GM18873 (cell line): ENCODE measurements around the gene SEZ6.

Experiments used
- ATAC-seq: cut with Tn5 transposase; IDR thresholded peaks from one replicate; pipeline ENCODE4 v1.9.1; 2021; ENCODE audit warnings: mild to moderate bottlenecking, moderate library complexity, moderate number of reproducible peaks; ENCODE audit not compliant: unreplicated experiment, low FRiP score

Gene SEZ6

GRCh38 chr17:28958820-28959455, 46.9 kb downstream of the SEZ6 start:
- no peak for ATAC-seq

GRCh38 chr17:28957992-28958355, 47.9 kb downstream of the SEZ6 start:
- ATAC-seq = no peak

DNA sequence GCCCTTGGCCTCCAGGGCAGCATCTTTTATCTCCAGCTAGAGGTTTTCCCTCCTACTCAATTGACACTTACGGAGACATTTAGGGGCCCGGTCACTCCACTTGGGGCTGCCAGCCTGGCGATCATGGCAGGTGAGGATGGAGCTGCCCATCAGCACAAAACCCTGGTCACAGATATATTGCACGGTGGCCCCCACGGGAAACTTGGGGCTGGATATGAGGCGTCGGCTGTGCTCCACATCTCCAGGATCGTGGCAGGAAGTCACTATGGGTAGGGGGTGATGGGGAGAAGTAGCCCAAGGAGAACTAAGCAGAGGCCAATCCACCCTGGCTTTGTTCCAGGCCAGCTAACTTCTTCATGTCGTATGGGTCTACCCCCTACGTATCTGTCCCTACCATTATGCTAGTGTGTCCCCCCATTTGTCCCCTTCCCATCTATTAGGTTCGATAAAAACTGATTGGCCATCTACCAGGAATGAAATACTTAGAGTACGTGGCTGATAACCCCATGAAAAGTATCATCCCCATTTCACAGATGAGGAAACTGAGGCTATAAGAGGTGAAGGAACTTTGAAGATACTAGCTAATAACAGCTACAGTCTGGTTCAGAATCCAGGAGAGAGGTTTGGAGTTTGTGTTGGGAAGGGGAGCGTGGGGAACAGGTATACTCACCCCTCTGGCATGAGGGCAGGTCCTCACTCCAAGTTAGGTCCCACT, 48.4 kb downstream of the SEZ6 start:
- no peak for ATAC-seq

GRCh38 chr17:28956861-28957260, 49.0 kb downstream of the SEZ6 start:
- ATAC-seq = no peak

DNA sequence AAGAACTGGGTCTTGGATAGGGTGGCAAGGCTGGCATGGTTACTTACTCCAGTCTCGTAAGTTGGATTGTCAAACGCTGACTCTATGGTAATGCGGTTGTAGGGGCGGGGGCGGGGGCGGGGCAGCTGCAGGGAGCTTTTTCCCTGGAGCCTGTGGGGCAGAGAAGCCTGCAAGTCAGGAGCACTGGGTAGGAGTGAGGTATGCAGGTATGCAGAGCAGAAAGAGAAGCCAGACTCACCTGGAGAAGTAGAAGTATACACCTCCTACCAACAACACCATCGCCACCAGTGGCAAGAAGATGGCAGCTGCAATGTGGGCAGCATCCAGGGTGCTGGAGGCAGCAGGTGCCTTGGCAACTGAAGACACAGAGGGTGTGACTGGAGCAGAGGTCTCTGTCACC, 49.7 kb downstream of the SEZ6 start:
- ATAC-seq = no peak

DNA sequence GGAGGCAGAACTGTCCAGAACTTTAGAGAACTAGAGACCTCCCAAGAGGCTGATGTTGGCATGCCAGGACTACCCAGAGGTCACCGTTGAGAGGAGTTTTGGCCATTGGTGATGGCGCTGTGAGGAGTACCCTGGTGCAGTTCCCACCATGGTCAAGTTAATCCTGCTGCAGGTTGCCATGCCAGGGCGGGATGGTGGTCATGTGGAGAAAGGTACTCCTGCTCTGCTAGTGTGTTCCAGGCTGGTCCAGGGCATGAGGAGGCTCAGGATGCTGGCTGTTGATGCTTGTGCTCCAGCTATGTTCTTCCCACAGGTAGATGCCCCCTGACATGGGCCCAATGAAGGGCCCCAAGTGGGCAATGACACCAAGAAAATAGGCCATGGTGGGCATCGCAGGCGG, 50.4 kb downstream of the SEZ6 start:
- no peak for ATAC-seq

DNA sequence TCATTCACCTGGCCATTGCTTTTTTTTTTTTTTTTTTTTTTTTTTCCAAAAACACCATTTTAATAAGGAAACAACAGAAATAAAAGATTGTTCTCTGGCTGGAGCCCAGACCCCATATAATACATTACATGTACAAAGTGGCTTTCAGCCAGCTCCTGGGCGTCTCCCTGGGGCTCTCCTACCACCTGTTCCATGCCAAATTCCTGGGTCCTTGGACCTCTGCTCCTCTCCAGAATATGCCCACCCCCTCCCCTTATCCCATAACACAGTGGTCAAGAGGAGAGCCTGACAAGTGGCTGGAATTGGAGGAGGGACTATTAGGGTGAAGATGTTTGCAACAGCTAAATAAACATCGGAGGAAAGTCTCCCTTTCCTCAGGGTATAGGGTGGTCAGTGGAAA, 50.9 kb downstream of the SEZ6 start:
- ATAC-seq = no peak

GRCh38 chr17:28953444-28954118, 52.3 kb downstream of the SEZ6 start:
- ATAC-seq = no peak

- peak; percentile 61 for ATAC-seq
These were observed 53.5 kb downstream of the SEZ6 start for GRCh38 chr17:28951991-28952975.

- peak; percentile 57 for ATAC-seq
These were observed 54.3 kb downstream of the SEZ6 start, which contains the start of gene PHF12 for GRCh38 chr17:28951428-28951990. Gene PHF12, minus strand, starts transcription at chr17:28951518. Its CDS starts 558 bp downstream, at chr17:28950960.

DNA sequence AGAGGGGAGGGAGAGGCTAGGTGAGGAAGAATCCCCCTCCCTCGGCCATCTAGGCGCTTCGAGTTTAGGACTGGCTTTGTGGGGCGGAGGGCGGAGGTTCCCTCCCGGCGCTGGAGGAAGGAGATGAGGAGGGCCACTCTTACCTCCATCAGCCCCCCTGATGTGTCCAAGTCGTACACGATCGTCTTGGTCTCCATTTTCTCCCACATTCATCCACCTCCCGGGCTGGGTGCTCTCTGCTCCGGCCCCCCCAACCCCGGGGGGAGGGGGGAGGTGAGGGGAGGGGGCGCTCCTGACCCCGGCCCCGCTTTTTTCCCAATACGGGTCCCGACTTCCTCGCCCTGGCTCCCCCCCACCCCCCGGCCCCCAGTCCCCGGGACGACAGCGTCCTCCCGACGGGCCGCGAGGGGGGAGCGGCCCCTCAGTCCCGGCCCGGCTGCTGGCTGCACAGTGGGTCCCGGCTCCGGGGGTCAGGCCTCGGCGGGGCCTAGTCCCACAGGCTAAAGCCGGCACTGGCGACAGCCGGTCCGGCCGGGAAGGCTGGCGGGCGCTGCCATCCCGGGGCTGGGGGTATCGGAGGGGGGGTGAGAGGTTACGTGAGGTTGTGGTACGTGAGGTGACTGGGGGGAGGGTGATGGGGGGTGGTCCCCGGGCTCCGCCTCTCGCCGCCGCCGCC, 54.9 kb downstream of the SEZ6 start:
- ATAC-seq = no peak

GRCh38 chr17:28950017-28950751, 55.6 kb downstream of the SEZ6 start:
- no peak for ATAC-seq

GRCh38 chr17:28949185-28950016, 56.4 kb downstream of the SEZ6 start:
- no peak for ATAC-seq

- ATAC-seq = no peak
These were observed 57.0 kb downstream of the SEZ6 start for GRCh38 chr17:28948873-28949184.

DNA sequence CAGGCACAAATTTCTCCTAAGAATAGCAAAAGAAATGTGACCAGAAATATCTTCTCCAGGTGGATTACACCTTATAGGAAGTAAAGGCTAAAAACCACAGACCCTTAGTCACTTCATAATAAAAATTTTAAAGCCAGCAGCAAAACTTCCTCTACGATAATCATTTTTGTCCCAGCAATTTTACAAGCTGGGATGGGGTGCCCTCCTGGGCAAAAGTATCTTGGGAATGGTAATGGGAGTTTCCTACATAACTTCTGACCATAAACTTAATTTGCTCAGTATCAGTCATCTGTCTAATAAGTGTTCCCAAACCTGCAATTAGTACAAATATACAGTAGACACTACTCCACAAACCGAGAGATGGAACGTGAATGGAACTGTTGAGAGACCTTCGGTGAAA, 57.5 kb downstream of the SEZ6 start:
- ATAC-seq = no peak

DNA sequence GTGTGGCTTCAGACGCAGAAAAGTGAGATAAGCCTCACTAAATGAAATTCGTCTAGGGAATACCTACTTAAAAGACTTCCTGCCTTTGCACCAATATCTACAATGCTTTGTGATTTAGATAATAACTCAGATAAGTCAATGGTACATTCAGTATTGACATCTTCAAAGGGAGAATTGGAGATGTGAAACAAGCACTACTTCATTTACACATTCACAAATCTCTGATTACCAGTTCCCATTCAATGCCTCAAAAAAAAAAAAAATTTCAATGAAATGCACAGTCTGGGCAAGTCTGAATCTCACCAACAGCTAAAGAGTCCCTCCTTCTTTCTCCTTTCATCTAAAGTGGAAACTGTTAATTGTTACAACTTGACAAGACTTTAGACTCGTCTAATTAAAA, 58.2 kb downstream of the SEZ6 start:
- ATAC-seq = no peak

DNA sequence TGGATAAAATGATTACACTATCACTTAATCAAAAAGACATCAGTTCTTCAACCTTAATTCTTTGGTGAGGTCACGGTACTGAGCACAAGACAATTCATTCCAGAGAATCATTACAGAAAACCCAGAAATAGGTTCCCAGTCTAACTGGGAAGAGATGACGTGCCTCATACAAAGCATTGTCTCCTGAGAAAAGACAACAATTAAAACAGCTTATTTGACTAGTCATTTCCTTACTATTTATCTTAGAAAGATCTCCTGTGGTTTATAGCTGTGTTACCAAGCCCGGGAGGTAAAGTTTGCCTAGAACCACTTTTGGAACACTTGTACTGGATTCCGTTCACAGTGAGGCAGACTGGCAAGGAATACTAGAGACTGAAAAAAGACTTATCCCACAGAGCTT, 59.6 kb downstream of the SEZ6 start:
- no peak for ATAC-seq
